IPS DF 6.9 (cell line): ENCODE data around the gene STT3B.

Experiments
- DNase-seq: peaks from one replicate; pipeline ENCODE4 v3.0.0-alpha.2; 2013; ENCODE audit warnings: low read depth, low spot score
- H3K27ac ChIP-seq: one replicate; pipeline ENCODE4 v1.5.1; 2013; ENCODE audit warnings: low read length, control low read depth
- H3K27me3 ChIP-seq: 2 replicates; pipeline ENCODE4 v1.6.1; 2013; ENCODE audit warnings: mild to moderate bottlenecking, low read length; ENCODE audit not compliant: control insufficient read depth, insufficient read depth
- H3K36me3 ChIP-seq: 2 replicates; pipeline ENCODE4 v1.6.1; 2013; ENCODE audit warnings: low read length; ENCODE audit not compliant: control insufficient read depth, insufficient read depth
- H3K4me1 ChIP-seq: 2 replicates; pipeline ENCODE4 v1.6.1; 2013; ENCODE audit warnings: low read length; ENCODE audit not compliant: control insufficient read depth, insufficient read depth
- H3K4me3 ChIP-seq: 2 replicates; pipeline ENCODE4 v1.5.1; 2013; ENCODE audit warnings: mild to moderate bottlenecking, low read length
- H3K9me3 ChIP-seq: 2 replicates; pipeline ENCODE4 v1.6.1; 2013; ENCODE audit warnings: low read length, inconsistent platforms; ENCODE audit not compliant: control insufficient read depth, insufficient read depth
- WGBS: extraction: QIAGEN DNeasy Blood & Tissue Kit; methylation state at CpG from one replicate; pipeline ENCODE4 v1.1.7; 2013; ENCODE audit warnings: mixed read lengths, missing lambda C conversion rate; ENCODE audit not compliant: insufficient read length, insufficient coverage; 5-methylcytosine and 5-hydroxymethylcytosine counted together

STT3B gene

DNA sequence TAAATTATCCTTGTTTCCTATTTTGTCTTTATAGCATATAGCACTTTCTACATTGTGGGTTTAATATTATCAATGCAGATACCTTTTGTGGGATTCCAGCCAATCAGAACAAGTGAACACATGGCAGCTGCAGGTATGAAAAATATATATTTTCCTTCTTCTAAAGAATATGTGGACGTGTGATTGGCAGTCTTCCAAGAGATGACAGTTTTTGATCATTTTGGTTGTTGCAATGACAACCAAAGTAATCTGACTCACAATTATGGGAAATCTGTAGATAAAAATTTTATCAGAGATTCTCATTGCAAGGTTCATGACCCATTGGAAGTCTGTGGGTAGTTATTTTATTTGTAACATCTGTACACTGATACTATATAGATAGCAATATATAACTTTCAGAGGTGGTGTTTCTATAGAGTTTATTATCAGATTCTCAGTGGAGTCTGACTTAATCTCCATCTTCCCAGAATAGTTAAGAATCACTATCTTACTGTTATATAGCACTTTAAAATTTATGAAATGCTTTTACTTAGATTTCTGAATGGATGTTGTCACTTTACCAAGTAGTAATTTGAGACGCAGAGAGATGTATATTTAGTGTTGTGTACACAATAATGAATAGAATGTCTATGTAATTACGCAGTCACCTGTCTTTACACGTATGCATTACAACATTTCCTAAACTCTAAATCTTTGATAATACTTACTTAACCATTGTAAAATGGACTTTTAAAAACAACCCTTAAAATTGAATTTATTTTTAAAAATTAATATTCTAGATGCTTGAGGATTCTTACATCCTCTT, 82.5 kb downstream of the STT3B start:
- H3K4me3 ChIP-seq = no peak overlapping the region
- H3K36me3 ChIP-seq = no peaks in the 10 kb centered on the region
- H3K9me3 ChIP-seq = no peaks in the 10 kb centered on the region
- WGBS = no CpG with 5 or more reads among the region's 4 CpGs
- no peak overlapping the region for H3K27ac ChIP-seq
- no peak for DNase-seq
- H3K27me3 ChIP-seq = no peaks in the 10 kb centered on the region
- no peaks in the 10 kb centered on the region for H3K4me1 ChIP-seq

DNA sequence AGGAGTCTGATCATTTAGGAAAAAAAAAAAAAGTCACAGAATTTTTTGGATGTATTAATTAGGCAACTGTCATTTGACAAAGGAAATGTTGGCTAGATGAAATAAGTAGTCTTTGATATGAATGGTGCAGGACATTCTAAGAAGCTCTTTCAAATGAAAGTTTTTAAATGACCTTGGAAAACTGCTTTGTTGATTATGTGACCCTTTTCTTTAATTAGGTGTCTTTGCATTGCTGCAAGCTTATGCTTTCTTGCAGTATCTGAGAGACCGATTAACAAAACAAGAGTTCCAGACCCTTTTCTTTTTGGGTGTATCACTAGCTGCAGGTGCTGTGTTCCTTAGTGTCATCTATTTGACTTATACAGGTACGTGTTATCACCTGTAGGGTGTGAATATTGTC, 84.0 kb downstream of the STT3B start:
- H3K4me3 ChIP-seq = no peak overlapping the region
- H3K27ac ChIP-seq = no peak overlapping the region
- WGBS = no CpG with 5 or more reads among the region's 2 CpGs
- H3K36me3 ChIP-seq = no peaks in the 10 kb centered on the region
- DNase-seq = no peak
- no peaks in the 10 kb centered on the region for H3K9me3 ChIP-seq
- no peaks in the 10 kb centered on the region for H3K4me1 ChIP-seq
- H3K27me3 ChIP-seq = no peaks in the 10 kb centered on the region

DNA sequence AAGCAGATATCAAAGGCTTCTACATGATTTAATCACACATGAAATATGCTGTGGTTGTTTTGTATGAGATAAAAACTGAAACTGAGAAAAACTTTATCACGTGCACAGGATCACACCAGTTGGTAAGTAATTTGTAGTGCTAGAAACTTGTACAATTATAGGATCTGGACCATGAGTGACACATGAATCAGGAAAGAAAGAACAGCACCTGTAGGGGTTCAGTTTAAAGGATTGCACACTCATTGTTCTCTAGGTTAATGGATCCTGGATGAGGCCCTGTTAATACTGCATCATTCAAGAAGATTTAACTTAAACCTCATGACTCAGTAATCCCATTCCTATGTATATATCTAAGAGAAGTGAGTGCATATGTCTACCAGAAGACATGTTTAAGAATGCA, 87.9 kb downstream of the STT3B start:
- DNase-seq = no peak

DNA sequence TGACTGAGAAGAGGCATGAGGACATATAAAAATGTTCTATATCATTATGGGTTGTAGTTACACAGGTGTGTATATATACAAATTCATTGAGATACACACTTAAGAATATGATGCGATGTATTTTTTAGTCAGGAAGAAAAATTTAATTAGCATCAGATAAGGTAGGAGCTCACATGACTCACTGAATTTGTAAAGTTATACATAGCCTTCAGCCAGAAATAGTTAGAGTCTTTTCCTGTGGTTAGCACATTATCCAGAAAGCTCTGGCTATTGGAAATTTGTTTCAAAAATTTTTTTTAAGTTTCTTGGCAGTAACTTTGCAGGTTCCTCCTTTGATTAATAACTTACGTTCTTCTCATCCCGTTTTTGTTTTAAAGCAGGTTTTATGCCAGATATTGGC, 88.6 kb downstream of the STT3B start:
- DNase-seq = no peak
- H3K4me1 ChIP-seq = no peaks in the 10 kb centered on the region
- no CpG with 5 or more reads among the region's 3 CpGs for WGBS
- H3K27ac ChIP-seq = no peak overlapping the region
- H3K4me3 ChIP-seq = no peak overlapping the region
- no peaks in the 10 kb centered on the region for H3K9me3 ChIP-seq
- H3K27me3 ChIP-seq = no peaks in the 10 kb centered on the region
- no peaks in the 10 kb centered on the region for H3K36me3 ChIP-seq

More for the DNA sequence above, 87.9 kb downstream of the STT3B start:
- no peaks in the 10 kb centered on the region for H3K36me3 ChIP-seq
- WGBS = no CpG with 5 or more reads among the region's 1 CpG
- H3K27ac ChIP-seq = no peak overlapping the region
- H3K4me3 ChIP-seq = no peak overlapping the region
- no peaks in the 10 kb centered on the region for H3K4me1 ChIP-seq
- H3K27me3 ChIP-seq = no peaks in the 10 kb centered on the region
- no peaks in the 10 kb centered on the region for H3K9me3 ChIP-seq

DNA sequence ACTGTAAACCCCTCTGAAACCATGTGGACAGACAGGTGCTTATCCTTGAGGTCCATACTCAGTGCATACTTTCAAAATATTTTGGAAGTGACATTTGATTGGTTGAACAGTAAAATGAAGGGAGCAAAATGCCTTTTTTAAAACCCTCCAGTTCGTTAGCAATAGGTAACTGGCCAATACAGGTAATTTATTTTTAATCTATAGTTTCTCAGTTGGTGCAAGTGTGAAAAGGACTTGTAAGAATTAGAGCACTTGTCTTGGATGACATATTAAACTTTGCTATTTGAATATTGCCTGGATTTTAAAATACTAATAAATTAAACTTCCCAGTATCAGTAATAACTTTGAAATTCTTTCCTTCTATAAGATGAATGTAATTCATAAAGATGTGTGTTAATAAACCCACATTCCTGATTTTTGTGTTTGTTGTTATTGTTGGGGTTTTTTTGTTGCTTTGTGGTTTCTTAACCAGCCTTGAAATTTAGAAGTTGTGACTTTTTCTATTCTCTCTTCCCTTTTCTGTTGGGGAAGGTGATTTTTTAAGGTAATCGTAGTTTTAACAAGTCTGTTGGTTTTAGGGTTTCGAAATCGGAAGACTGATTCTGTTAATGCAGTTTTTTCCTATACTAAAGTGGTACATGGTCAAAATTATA, 90.0 kb downstream of the STT3B start:
- H3K36me3 ChIP-seq = peaks cover 3% of the 10 kb centered on the region; the same call in 1 of the 2 replicates
- no peaks in the 10 kb centered on the region for H3K4me1 ChIP-seq
- no peaks in the 10 kb centered on the region for H3K9me3 ChIP-seq
- WGBS = no CpG with 5 or more reads among the region's 4 CpGs
- no peak overlapping the region for H3K4me3 ChIP-seq
- DNase-seq = no peak
- H3K27ac ChIP-seq = no peak overlapping the region
- no peaks in the 10 kb centered on the region for H3K27me3 ChIP-seq

DNA sequence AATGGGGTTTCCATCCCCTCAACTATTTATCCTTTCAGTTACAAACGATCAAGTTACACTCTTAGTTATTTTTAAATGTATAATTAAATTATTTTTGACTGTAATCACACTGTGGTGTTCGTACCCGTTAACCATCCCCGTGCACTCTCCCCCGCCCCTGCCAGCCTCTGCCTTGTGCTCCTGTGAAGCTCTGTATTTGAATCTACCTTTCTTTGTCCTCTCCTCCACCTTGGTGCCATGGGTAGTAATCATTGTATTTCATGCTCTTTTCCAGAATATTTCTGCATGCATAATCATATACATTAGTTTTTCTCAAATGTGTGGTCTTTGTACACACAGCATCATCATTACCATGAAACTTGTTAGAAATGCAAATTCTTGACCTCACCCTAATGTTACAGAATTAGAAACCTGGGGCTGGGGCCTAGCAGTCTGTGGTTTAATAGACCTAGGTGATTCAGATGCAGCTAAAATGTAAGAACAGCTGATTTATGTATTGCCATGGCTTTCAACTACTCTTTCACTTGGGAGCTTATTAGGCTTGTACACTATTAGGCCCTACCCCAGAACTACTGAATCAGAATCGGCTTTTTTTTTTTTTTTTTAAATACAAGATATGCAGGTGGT, 91.5 kb downstream of the STT3B start:
- no peak for DNase-seq
- Histone ChIP-seq H3K4me3 (no peak overlapping the region), H3K27ac (no peak overlapping the region), H3K9me3 (no peaks in the 10 kb centered on the region), H3K36me3 (peaks cover 3% of the 10 kb centered on the region; the same call in 1 of the 2 replicates), H3K4me1 (no peaks in the 10 kb centered on the region), H3K27me3 (no peaks in the 10 kb centered on the region)
- WGBS = no CpG with 5 or more reads among the region's 6 CpGs

DNA sequence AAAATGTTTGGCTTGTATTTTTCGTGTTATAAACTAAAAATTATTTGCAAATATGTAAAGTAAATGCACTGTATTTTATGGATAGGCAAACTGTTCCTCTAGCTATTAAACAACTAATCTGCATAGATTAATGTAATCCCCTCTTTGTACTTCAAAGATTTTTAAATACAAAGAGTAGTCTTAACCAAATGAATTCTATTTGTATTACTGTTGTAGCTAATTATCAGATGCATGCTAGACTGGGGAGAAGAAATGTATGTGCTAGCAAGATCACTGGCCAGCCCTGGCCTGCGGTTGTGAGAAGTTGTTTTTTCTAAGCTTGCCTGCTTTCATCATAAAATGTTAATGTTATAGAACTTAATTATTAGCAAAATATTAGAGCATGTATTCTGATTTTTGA, 92.6 kb downstream of the STT3B start:
- no peaks in the 10 kb centered on the region for H3K27me3 ChIP-seq
- no peak for DNase-seq
- peaks cover 3% of the 10 kb centered on the region; the same call in 1 of the 2 replicates for H3K36me3 ChIP-seq
- no peaks in the 10 kb centered on the region for H3K9me3 ChIP-seq
- H3K4me3 ChIP-seq = no peak overlapping the region
- no peaks in the 10 kb centered on the region for H3K4me1 ChIP-seq
- H3K27ac ChIP-seq = no peak overlapping the region
- no CpG with 5 or more reads among the region's 2 CpGs for WGBS

DNA sequence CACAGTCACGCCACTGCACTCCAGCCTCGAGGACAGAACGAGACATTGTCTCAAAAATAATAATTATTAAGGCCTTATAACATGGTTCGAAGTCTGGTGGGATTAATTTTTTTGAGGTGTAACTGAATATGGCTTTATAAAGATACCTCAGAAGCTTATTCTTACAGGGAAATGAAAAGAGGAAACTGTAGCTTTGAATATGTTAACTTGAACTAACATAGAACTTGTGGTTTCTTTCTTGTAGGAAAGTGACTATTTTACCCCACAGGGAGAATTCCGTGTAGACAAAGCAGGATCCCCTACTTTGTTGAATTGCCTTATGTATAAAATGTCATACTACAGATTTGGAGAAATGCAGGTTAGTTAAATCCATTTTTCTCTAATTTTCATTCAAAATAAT, 96.3 kb downstream of the STT3B start:
- no peak for DNase-seq
- Histone ChIP-seq H3K4me1 (no peaks in the 10 kb centered on the region), H3K36me3 (peaks cover 3% of the 10 kb centered on the region; the same call in 1 of the 2 replicates), H3K4me3 (no peak overlapping the region), H3K27me3 (no peaks in the 10 kb centered on the region), H3K27ac (no peak overlapping the region), H3K9me3 (no peaks in the 10 kb centered on the region)
- WGBS = no CpG with 5 or more reads among the region's 5 CpGs

DNA sequence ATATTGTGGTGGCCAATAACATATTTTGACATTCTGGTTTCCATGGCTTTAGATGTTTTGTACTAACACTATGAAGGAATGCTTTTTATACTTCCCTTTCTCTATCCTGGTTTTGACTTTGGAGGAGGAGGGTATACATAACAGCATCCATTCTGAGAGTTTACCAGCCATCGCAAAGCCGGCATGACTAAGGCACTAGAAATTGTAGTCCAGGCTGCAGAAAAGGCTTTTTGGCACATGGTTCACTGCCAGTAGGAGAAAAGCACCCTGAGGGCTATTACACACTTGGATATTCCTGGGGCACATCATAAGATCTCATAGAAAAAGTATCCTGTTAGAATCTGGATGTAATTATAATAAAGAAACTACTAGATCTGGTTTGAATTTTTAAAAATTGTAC, 101.8 kb downstream of the STT3B start:
- H3K36me3 ChIP-seq = no peaks in the 10 kb centered on the region
- no CpG with 5 or more reads among the region's 2 CpGs for WGBS
- DNase-seq = no peak
- no peak overlapping the region for H3K4me3 ChIP-seq
- no peak overlapping the region for H3K27ac ChIP-seq
- H3K9me3 ChIP-seq = no peaks in the 10 kb centered on the region
- H3K4me1 ChIP-seq = no peaks in the 10 kb centered on the region
- H3K27me3 ChIP-seq = no peaks in the 10 kb centered on the region

DNA sequence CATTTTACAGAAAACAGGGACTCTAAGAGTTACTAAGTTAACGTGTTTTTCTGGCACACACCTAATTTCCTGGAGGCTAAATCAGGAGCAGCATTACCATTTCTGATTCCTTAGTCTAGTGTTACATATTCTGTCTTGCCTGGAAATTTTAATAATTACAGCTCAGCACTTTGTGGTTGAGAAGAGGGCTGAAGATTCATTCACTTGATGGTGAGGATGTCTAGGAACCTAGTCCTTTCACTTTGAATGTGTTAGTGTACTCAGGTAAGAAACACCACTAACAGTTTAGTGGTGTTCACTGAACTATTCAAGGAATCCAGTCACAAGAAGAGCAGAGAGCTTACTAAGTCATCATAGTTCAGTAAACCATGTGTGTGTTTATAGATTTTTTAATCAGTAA, 102.8 kb downstream of the STT3B start:
- Histone ChIP-seq H3K9me3 (no peaks in the 10 kb centered on the region), H3K27ac (no peak overlapping the region), H3K4me1 (no peaks in the 10 kb centered on the region), H3K36me3 (no peaks in the 10 kb centered on the region), H3K4me3 (no peak overlapping the region), H3K27me3 (no peaks in the 10 kb centered on the region)
- DNase-seq = no peak
- WGBS = no CpG with 5 or more reads among the region's 1 CpG
